HG03520 (cell line): ENCODE data around the gene WDR27.

Source experiments
- ATAC-seq: cut with Tn5 transposase; IDR thresholded peaks from one replicate; pipeline ENCODE4 v1.9.1; 2021; ENCODE audit warnings: mild to moderate bottlenecking, moderate library complexity; ENCODE audit not compliant: unreplicated experiment

The WDR27 gene

GRCh38 chr6:169641461-169642085 lies 60.3 kb downstream of the WDR27 start:
- ATAC-seq, result no peak

DNA sequence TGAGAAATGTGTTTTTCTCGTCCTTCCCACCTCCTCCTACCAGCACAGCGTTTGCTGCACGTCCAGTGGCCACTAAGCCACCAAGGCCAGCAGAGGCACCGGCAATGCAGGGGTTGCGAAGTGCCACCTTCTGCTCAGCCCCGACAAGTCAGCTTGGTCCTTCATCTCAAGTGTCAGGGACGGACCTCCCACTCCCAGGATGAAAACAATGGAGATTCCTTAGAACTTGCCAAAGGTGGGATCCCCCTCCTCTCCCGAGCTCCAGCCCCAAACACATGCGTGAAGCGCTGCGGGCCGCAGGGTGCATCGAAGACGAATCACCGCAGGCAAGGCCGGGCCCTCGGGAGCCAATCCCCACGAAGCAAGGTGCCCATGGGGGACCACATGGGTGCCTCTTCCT lies 60.8 kb downstream of the WDR27 start:
- ATAC-seq, result no peak

- no peak for ATAC-seq
Observed at GRCh38 chr6:169640351-169640852, 61.4 kb downstream of the WDR27 start.

DNA sequence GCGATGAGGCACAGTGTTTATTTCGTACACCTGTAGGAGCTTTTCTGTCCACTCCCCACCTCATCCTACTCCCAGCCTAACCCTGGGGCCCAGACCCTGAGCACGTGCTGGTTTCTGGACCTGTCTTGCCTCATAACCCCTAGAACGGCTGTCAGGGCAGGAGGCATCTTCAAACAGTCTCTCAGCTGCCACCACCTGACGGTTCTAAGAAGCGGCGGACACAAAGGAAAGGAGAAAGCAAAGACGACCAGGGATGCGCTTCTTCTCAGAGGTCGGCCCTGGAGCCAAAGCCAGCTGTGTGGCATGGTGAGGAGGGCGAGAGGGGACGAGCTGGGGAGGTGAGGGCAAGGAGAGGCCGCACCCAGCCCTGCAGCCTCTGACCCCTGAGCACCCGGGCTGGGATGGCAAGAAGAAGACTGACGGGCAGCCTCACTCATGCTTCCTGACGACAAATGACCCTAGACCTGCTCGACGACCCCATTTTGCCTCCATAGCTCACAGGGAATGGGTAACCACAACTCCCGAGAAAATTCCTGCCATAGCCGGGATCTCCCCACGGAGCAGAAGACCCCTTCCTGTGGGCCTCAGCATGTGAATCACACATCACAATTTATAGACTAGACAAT lies 62.1 kb downstream of the WDR27 start:
- ATAC-seq, result no peak

DNA sequence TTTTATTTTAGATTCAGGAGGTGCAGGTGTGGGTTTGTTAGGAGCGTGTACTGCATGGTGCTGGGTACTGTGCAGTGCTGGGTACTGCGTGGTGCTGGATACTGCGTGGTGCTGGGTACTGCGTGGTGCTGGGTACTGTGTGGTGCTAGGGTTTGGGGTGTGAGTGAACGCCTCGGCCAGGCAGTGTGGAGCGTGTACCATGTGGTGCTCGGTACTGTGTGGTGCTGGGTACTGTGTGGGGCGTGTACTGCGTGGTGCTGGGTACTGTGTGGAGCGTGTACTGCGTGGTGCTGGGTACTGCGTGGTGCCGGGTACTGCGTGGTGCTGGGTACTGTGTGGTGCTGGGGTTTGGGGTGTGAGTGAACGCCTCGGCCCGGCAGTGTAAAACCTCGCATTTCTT lies 62.9 kb downstream of the WDR27 start:
- no peak for ATAC-seq

DNA sequence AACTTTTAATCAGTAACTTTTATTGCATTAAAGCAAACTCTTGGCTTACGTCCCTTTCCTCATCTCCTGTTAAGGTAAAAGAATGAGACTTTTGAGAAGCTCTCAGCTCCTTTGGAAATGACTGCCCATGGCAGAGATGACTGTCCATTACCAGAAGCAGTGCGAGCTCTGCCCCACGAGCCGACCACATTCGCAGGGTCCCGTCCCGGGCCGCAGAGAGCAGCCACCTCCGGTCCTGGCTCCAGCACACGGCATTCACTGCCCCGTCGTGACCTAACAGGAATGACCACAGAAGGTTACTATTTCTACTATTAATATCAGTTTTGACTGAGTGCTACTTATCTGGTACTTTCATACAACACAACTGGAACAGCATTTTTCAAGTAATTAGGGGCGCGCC lies 63.4 kb downstream of the WDR27 start:
- no peak for ATAC-seq

- ATAC-seq, result no peak
Observed at GRCh38 chr6:169635345-169635744, 66.5 kb downstream of the WDR27 start.

- no peak for ATAC-seq
Observed at GRCh38 chr6:169632841-169633240, 69.0 kb downstream of the WDR27 start.

DNA sequence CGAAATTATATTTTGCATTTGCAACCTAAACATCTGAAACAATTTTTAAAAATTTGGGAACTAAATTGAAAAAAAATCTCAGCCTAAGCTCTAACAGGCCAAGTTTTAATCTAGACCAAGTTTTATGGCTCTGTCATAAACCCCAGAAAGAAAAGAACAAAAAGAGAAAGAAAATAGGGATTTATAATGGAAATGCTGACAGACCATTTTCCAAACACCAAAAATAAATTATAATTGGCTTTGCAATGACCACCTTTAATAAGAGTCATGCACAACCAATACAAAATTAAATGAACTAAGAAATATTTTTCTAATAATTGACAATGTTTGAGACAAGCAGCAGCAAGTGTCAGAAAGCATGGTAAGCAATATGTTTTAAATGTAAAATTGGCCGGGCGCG lies 72.6 kb downstream of the WDR27 start:
- no peak for ATAC-seq

GRCh38 chr6:169627736-169628607 lies 73.9 kb downstream of the WDR27 start:
- no peak for ATAC-seq

GRCh38 chr6:169626649-169627048 lies 75.2 kb downstream of the WDR27 start:
- ATAC-seq, result no peak

DNA sequence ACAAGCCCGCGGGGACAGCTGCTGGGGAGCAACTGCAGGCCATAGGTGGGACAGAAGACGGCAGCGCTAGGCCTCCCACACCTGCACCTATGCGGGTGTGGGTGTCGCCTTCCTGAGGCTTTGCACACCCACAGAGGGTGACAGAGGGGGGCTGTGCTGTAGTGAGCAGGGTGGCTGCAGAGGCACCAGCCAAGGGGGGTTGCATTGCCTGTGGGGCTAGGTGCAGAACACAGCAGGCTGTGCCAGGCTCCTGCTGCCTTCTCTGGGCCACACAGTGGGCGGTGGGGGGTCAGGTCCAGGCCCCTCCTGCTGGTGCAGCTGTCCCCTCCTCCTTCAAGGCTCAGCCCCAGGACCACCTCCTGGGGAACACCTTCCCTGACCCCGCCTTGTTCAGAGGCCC lies 75.7 kb downstream of the WDR27 start:
- ATAC-seq, result no peak

DNA sequence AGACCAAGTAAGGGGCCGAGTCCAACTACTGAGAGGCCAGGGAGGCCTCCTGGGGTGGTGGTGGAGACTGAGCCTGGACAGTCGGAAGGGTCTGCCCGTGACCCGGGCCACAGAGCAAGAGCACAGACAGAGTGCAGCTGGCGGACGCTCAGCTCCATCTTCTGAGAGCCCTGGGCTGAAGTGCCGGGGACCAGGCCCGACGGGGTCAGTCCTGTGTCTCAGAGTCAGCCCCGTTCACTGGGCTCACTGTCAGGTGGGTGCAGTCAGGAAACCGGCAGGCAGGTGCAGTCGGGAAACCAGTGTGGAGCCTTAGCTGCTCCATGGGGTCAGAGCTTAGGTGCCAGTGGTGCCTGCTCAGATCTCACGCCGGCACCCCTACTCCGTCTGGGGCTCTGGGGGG lies 76.5 kb downstream of the WDR27 start:
- ATAC-seq, result no peak

DNA sequence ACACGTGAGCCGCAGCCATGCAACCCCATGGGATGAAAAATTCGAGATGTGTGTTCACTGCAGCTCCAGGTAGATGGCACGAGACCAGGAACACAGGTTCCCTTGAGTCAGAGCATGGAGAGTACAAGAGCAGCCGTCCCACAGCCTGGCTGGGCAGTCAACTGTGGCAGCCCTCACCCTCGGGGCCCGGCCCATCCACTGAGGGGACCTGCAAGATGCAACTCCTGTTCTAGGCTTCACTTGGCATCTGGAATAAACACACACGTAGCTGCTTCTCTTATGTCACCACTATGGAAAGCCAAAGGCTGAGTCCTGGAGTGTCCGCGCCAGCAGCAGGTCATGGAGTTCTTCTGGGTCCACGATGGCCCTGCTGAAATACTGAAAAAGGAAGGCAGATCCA lies 77.0 kb downstream of the WDR27 start:
- ATAC-seq, result no peak

DNA sequence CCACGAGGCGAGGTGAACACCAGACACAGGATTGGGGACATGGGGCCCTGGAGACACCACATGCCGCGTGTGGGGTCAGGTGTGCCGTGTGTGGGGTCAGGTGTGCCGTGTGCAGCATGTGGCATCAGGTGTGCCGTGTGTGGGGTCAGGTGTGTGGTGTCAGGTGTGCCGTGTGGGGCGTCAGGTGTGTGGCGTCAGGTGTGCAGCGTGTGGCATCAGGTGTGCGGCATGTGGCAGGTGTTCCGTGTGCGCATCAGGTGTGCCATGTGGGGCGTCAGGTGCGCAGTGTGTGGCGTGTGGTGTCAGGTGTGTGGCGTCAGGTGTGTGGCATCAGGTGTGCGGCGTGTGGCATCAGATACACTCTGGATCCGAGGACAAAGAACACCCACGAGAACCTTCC lies 77.9 kb downstream of the WDR27 start:
- no peak for ATAC-seq

DNA sequence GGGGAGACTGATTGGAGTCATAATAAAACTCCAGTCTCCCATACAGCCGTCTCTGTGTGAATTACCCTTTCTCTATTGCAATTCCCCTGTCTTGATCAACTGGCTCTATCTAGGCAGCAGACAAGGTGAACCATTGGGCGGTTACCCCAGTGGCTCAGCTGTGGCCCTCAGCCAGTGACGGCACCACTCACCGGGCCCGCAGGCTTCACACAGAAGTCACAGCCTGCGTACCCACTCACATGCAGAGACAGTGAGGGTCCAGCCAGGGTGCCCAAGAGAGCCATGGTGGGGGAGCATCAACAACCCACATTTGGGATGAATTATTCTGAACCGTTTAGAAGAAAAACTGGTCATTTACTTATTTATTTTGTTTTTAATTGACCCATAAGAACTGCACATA lies 78.5 kb downstream of the WDR27 start:
- ATAC-seq, result no peak

- no peak for ATAC-seq
Observed at GRCh38 chr6:169622618-169623017, 79.2 kb downstream of the WDR27 start.

GRCh38 chr6:169621311-169621710 lies 80.5 kb downstream of the WDR27 start:
- ATAC-seq, result no peak

GRCh38 chr6:169620171-169621130 lies 81.4 kb downstream of the WDR27 start:
- no peak for ATAC-seq

DNA sequence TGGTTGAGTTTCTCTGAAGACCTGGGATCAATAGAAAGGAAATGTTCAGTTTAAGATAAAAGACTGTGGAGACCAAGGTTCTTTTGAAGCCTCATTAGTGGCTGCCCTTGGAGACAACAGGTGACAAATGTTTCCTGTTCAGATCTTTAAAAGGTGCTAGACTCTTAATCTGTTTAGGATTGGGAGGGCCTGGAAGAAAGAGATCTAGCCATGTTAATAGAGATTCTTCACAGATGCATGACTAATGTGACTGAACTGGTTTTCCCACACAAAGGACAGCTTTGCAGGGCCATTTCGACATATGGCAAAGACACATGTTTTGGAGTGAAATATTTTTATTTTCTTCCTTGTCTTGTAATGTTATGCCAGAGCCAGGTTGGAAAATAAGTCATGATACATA lies 82.2 kb downstream of the WDR27 start:
- ATAC-seq, result no peak
